Prostate gland (tissue), 2 donors: ENCODE data around the gene GAMT.

Experiments
- CTCF ChIP-seq, 4 experiments: fragments of 200-600 bp in 2 of 4; fragments of 450-650 bp in 2 of 4; sonication (generic) in 2 of 4; IDR thresholded peaks; 1 replicate in 3 of 4; 2 replicates in 1 of 4; pipeline ENCODE4 v1.5.1; 2016 to 2019; ENCODE audit warnings: antibody characterized with exemption in 4 of 4, mild to moderate bottlenecking in 2 of 4, moderate library complexity in 2 of 4
- POLR2A ChIP-seq: fragments of 450-650 bp; IDR thresholded peaks from one replicate; pipeline ENCODE4 v1.6.1; 2016; ENCODE audit warnings: antibody characterized with exemption, mild to moderate bottlenecking
- POLR2AphosphoS5 ChIP-seq: sonication (generic); formaldehyde crosslinking; IDR thresholded peaks from one replicate; pipeline ENCODE4 v1.6.1; 2017; ENCODE audit warnings: antibody characterized with exemption

GRCh38 chr19:1384085-1384462, 17.3 kb downstream of the GAMT start:
- no peak for TF ChIP-seq POLR2A
- TF ChIP-seq CTCF (IDR thresholded peaks at IDR 0.05), result no peak
- no peak for TF ChIP-seq POLR2AphosphoS5
